GM12878 (cell line): ENCODE results near the gene EPO. TPM values are rescaled to one million over a fixed set of nuclear protein-coding genes. Genes with fewer than 3 reads are reported as not detected.

ENCODE experiments used
- ATAC-seq: fragments of 200-7000 bp; cut with Tn5 transposase; 3 replicates; pipeline ENCODE4 v1.9.1; 2020; ENCODE audit warnings: mild to moderate bottlenecking, moderate library complexity
- BruUV-seq: library from RNA; stranded (reverse); fragments of 400-500 nt; replicated peaks from 2 replicates; lab custom pipeline; 2021; lab: Mats Ljungman, UMichigan
- CTCF ChIA-PET: fragments of 300-600 bp; sonication (Branson Sonifier 250); formaldehyde crosslinking; extraction: SDS; loops from one replicate; lab custom pipeline; 2021; ENCODE audit warnings: inconsistent platforms; lab: Yijun Ruan, JAX
- POLR2A ChIA-PET: fragments of 350-600 bp; formaldehyde crosslinking; extraction: SDS; loops from one replicate; lab custom pipeline; 2021; ENCODE audit warnings: inconsistent platforms; lab: Charles Lee
- RAD21 ChIA-PET: fragments of 300-600 bp; sonication (Branson Sonifier 250); formaldehyde crosslinking; loops from one replicate; lab custom pipeline; 2023; ENCODE audit warnings: antibody characterized with exemption; ENCODE audit not compliant: unreplicated experiment; lab: Charles Lee
- SMC1A ChIA-PET: fragments of 300-600 bp; sonication (Branson Sonifier 250); formaldehyde crosslinking; loops from one replicate; lab custom pipeline; 2023; ENCODE audit not compliant: unreplicated experiment, uncharacterized antibody; lab: Charles Lee
- DNase-seq: peaks from one replicate; pipeline ENCODE4 v3.0.0-alpha.2; 2011; ENCODE audit warnings: low read depth, low spot score
- FAIRE-seq: peaks from 3 replicates; lab custom pipeline; 2011; peaks lifted over from hg19 to GRCh38; lab: Jason Lieb, UNC
- H2AFZ ChIP-seq: 2 replicates; pipeline ENCODE4 v1.6.0; 2011; ENCODE audit warnings: low read depth, low read length, control low read depth; ENCODE audit not compliant: control insufficient read depth
- H3K27ac ChIP-seq: 2 replicates; pipeline ENCODE4 v1.5.1; 2011; ENCODE audit warnings: control low read depth; ENCODE audit not compliant: control insufficient read depth, insufficient read depth
- H3K27me3 ChIP-seq, 2 experiments: replicated peaks in 1 of 2; 2 replicates each; pipeline versions ENCODE4 v1.6.0 to v1.6.1; 2011; ENCODE audit warnings: low read length in 1 of 2; ENCODE audit not compliant: control insufficient read depth in 2 of 2, insufficient read depth in 2 of 2
- H3K36me3 ChIP-seq, 2 experiments: 2 replicates each; pipeline ENCODE4 v1.5.1; 2011; ENCODE audit warnings: low read length in 1 of 2; ENCODE audit not compliant: control insufficient read depth in 2 of 2, insufficient read depth in 2 of 2
- H3K4me1 ChIP-seq: 2 replicates; pipeline ENCODE4 v1.6.1; 2011; ENCODE audit warnings: mild to moderate bottlenecking, low read length, moderate library complexity, mixed read lengths; ENCODE audit not compliant: control insufficient read depth, insufficient read depth
- H3K4me2 ChIP-seq: 2 replicates; pipeline ENCODE4 v1.6.0; 2011; ENCODE audit warnings: control low read depth; ENCODE audit not compliant: control insufficient read depth, insufficient read depth
- H3K4me3 ChIP-seq: fragments of 200-600 bp; sonication (generic); 2 replicates; pipeline ENCODE4 v1.5.1; 2016
- H3K79me2 ChIP-seq: 2 replicates; pipeline ENCODE4 v1.6.0; 2011; ENCODE audit warnings: low read length; ENCODE audit not compliant: control insufficient read depth, insufficient read depth
- H3K9ac ChIP-seq: 2 replicates; pipeline ENCODE4 v1.8.0; 2011; ENCODE audit warnings: low read length, control low read depth, mixed read lengths; ENCODE audit not compliant: control insufficient read depth, insufficient read depth
- H3K9me3 ChIP-seq: replicated peaks from 3 replicates; pipeline ENCODE4 v1.5.1; 2011; ENCODE audit warnings: mild to moderate bottlenecking, low read length; ENCODE audit not compliant: control insufficient read depth, insufficient read depth
- H4K20me1 ChIP-seq: 2 replicates; pipeline ENCODE4 v1.6.0; 2011; ENCODE audit not compliant: control insufficient read depth, insufficient read depth
- HDGF ChIP-seq: fragments of 450-650 bp; IDR thresholded peaks from 2 replicates; pipeline ENCODE4 v1.6.1; 2016; ENCODE audit warnings: antibody characterized with exemption
- KDM1A ChIP-seq: fragments of 200-600 bp; sonication (generic); IDR thresholded peaks from 2 replicates; pipeline ENCODE4 v1.6.1; 2016; ENCODE audit warnings: borderline replicate concordance
- MEF2B ChIP-seq: fragments of 450-650 bp; IDR thresholded peaks from 2 replicates; pipeline ENCODE4 v1.6.1; 2018; ENCODE audit warnings: mild to moderate bottlenecking, moderate library complexity; ENCODE audit not compliant: partially characterized antibody, poor library complexity, severe bottlenecking
- NR2F1 ChIP-seq: fragments of 450-650 bp; conservative IDR thresholded peaks from 2 replicates; pipeline ENCODE4 v1.6.1; 2017; ENCODE audit warnings: mild to moderate bottlenecking
- RAD51 ChIP-seq: fragments of 450-650 bp; IDR thresholded peaks from 2 replicates; pipeline ENCODE4 v1.6.1; 2016; ENCODE audit warnings: moderate library complexity, mild to moderate bottlenecking, inconsistent platforms
- RUNX3 ChIP-seq: IDR thresholded peaks from 2 replicates; pipeline ENCODE4 v1.6.1; 2012; ENCODE audit warnings: low read length, inconsistent platforms
- SIX5 ChIP-seq: IDR thresholded peaks from 2 replicates; pipeline ENCODE4 v1.6.1; 2011; ENCODE audit warnings: mild to moderate bottlenecking, low read depth, low read length, moderate library complexity; ENCODE audit not compliant: severe bottlenecking
- TCF12 ChIP-seq: IDR thresholded peaks from 2 replicates; pipeline ENCODE4 v1.6.1; 2011; ENCODE audit warnings: low read depth, mild to moderate bottlenecking, low read length
- TCF3 ChIP-seq: IDR thresholded peaks from 2 replicates; pipeline ENCODE4 v1.6.1; 2012; ENCODE audit warnings: low read depth, mild to moderate bottlenecking, low read length, borderline replicate concordance; ENCODE audit not compliant: insufficient read depth
- WGBS: methylation state at CpG from one replicate; pipeline ENCODE4 v1.1.6; 2016; ENCODE audit warnings: low lambda C conversion rate; ENCODE audit not compliant: insufficient replicate concordance, insufficient coverage; ENCODE audit errors: missing lambda C conversion rate; 5-methylcytosine and 5-hydroxymethylcytosine counted together
- in situ Hi-C: fragments of 300-500 bp; cut with MboI; formaldehyde crosslinking; loops from 9 replicates; pipeline ENCODE4 v1.14.3; 2018; ENCODE audit warnings: mixed read lengths
- intact Hi-C: fragments of 100-400 bp; cut with micrococcal nuclease; formaldehyde crosslinking; loops from one replicate; pipeline ENCODE4 v1.14.2; 2022; ENCODE audit not compliant: unreplicated experiment
- polyA plus RNA-seq, 11 experiments: library from polyadenylated mRNA; depleted of rRNA in 4 of 11; unstranded in 6 of 11; stranded (reverse) in 5 of 11; fragments of >200 nt; fragmentation: Nextera tagmentation in 4 of 11; fragmentation: Illumina TruSeq in 1 of 11; extraction: Ambion mirVana in 4 of 11; extraction: Trizol in 1 of 11; gene quantifications; 1 replicate in 1 of 11; 2 replicates in 10 of 11; pipeline versions ENCODE4 v1.2.1 to v1.2.3, GENCODE V29; 2011 to 2016; ENCODE audit warnings: inconsistent platforms in 2 of 11, missing spikeins in 2 of 11, low read depth in 1 of 11
- total RNA-seq, 4 experiments: library from RNA; depleted of rRNA in 3 of 4; stranded (reverse); fragments of >200 nt in 3 of 4; fragmentation: Illumina TruSeq in 1 of 4; extraction: Trizol in 1 of 4; gene quantifications; 2 replicates each; pipeline versions ENCODE4 v1.2.1 to v1.2.3, GENCODE V29; 2013 to 2021
- TF ChIP-seq, protein P1 (sequence below): IDR thresholded peaks from 2 replicates; pipeline ENCODE4 v1.6.1; 2012; ENCODE audit warnings: mild to moderate bottlenecking, low read depth, low read length
- TF ChIP-seq, protein P2 (sequence below): fragments of 450-650 bp; IDR thresholded peaks from 2 replicates; pipeline ENCODE4 v1.6.1; 2016; ENCODE audit warnings: mild to moderate bottlenecking
- TF ChIP-seq, protein P3 (sequence below): fragments of 450-650 bp; IDR thresholded peaks from 2 replicates; pipeline ENCODE4 v1.6.1; 2017; ENCODE audit warnings: mild to moderate bottlenecking
- TF ChIP-seq, protein P4 (sequence below): IDR thresholded peaks from 2 replicates; pipeline ENCODE4 v1.6.1; 2011; ENCODE audit warnings: low read depth, mild to moderate bottlenecking, low read length, moderate library complexity, borderline replicate concordance; ENCODE audit errors: extremely low read depth

EPO gene
- total and polyA plus RNA-seq, 10 of the 15 experiments (the other 5 are each of a cell fraction or from before 2014, with no cell fraction given) = 0.06 to 0.19 TPM; not detected in 8

DNA sequence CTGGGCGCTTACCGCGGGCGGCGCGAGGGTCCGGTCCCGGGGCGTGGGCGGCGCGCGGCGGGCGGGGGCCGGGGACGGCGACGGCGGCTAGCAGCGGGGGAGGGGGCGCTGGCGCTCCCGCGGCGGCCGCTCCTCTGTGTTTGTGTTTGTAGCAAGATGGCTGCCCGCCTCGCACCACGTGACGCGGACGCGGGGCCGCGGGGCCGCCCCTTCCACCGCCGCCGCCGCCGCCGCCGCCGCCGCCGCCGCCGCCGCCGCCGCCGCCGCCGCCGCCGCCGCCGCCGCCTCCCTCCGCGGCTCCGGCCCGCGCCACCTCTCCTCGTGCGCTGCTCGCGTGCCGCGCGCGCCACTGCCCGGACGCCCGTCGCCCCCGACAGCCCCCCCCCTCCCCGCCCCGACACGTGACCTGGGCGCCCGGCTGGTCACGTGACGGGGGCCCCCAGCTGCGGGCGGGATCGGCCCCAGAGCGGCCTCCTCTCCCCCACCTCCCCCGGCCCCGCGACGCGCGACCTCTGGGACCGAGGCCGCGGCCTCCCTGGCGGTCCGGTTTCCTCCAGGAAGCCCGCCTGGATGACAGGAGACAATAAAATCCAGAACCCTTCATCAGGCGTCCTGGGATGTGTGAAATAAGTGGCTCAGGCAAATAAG lies 26.0 kb upstream of the EPO start, which contains the start of gene GIGYF1:
GIGYF1 (minus strand) TSS at position 153 of the 648 bp plus-strand sequence. CDS start 6,012 bp downstream, outside the sequence.
- Histone ChIP-seq H2AFZ (peak within 1 kb of the TSS; percentile 44; the same call in 1 of the 2 replicates), H4K20me1 (no peaks in the 10 kb centered on the region), H3K79me2 (peaks cover 43% of the 10 kb centered on the region), H3K27me3 (no peaks in the 10 kb centered on the region), H3K9ac (peak within 1 kb of the TSS; percentile 81), H3K4me2 (peak within 1 kb of the TSS; percentile 87), H3K27ac (peak within 1 kb of the TSS; percentile 74), H3K4me1 (peaks cover 41% of the 10 kb centered on the region), H3K36me3 (no peaks in the 10 kb centered on the region; a peak in 2 of 4 replicates), H3K4me3 (peak within 1 kb of the TSS; percentile 95), H3K9me3 (no peaks in the 10 kb centered on the region)
- WGBS = 0% methylated on average over 13 of the region's 102 CpGs
- DNase-seq (no peak), FAIRE-seq (no peak), ATAC-seq (peak; percentile 26)
- BruUV-seq = no TSS peak
- intact Hi-C loops (loop anchor here (5.0 to 10.0 kb wide), 3 partner anchors 62 to 219 kb away; partner anchors contain the start of gene TSC22D4), in situ Hi-C loops (loop anchor here (25.0 kb wide), 1 partner anchor 232 kb away; the partner anchor contains the start of gene SPACDR)
- ChIA-PET SMC1A (interaction anchor here (5.0 kb wide), 1 partner anchor 12 kb away, joined by 28 read pairs; the partner anchor contains the start of gene POP7), POLR2A (interaction anchor here (1.1 to 3.3 kb wide), 2 partner anchors 11 to 537 kb away, joined by 5 to 26 read pairs; partner anchors contain the start of gene POP7), RAD21 (interaction anchor here (1.7 to 5.8 kb wide), 3 partner anchors 11 to 108 kb away, joined by 5 to 56 read pairs (median 7); partner anchors contain the start of genes FBXO24, MOSPD3 and POP7), CTCF (interaction anchor here (6.6 to 8.6 kb wide), 2 partner anchors 11 to 109 kb away, joined by 41 to 134 read pairs; partner anchors contain the start of genes FBXO24, LRCH4 and POP7)
- TF ChIP-seq, protein P1, sequence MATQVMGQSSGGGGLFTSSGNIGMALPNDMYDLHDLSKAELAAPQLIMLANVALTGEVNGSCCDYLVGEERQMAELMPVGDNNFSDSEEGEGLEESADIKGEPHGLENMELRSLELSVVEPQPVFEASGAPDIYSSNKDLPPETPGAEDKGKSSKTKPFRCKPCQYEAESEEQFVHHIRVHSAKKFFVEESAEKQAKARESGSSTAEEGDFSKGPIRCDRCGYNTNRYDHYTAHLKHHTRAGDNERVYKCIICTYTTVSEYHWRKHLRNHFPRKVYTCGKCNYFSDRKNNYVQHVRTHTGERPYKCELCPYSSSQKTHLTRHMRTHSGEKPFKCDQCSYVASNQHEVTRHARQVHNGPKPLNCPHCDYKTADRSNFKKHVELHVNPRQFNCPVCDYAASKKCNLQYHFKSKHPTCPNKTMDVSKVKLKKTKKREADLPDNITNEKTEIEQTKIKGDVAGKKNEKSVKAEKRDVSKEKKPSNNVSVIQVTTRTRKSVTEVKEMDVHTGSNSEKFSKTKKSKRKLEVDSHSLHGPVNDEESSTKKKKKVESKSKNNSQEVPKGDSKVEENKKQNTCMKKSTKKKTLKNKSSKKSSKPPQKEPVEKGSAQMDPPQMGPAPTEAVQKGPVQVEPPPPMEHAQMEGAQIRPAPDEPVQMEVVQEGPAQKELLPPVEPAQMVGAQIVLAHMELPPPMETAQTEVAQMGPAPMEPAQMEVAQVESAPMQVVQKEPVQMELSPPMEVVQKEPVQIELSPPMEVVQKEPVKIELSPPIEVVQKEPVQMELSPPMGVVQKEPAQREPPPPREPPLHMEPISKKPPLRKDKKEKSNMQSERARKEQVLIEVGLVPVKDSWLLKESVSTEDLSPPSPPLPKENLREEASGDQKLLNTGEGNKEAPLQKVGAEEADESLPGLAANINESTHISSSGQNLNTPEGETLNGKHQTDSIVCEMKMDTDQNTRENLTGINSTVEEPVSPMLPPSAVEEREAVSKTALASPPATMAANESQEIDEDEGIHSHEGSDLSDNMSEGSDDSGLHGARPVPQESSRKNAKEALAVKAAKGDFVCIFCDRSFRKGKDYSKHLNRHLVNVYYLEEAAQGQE = no peak
- TF ChIP-seq KDM1A = no peak
- TF ChIP-seq, protein P2, sequence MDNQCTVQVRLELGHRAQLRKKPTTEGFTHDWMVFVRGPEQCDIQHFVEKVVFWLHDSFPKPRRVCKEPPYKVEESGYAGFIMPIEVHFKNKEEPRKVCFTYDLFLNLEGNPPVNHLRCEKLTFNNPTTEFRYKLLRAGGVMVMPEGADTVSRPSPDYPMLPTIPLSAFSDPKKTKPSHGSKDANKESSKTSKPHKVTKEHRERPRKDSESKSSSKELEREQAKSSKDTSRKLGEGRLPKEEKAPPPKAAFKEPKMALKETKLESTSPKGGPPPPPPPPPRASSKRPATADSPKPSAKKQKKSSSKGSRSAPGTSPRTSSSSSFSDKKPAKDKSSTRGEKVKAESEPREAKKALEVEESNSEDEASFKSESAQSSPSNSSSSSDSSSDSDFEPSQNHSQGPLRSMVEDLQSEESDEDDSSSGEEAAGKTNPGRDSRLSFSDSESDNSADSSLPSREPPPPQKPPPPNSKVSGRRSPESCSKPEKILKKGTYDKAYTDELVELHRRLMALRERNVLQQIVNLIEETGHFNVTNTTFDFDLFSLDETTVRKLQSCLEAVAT = no peak
- no peak; the same call in 1 of the 2 replicates for TF ChIP-seq RUNX3
- no peak for TF ChIP-seq SIX5
- TF ChIP-seq TCF3 = no peak
- peak; percentile 39; the same call in 1 of the 2 replicates for TF ChIP-seq NR2F1
- TF ChIP-seq, protein P3, sequence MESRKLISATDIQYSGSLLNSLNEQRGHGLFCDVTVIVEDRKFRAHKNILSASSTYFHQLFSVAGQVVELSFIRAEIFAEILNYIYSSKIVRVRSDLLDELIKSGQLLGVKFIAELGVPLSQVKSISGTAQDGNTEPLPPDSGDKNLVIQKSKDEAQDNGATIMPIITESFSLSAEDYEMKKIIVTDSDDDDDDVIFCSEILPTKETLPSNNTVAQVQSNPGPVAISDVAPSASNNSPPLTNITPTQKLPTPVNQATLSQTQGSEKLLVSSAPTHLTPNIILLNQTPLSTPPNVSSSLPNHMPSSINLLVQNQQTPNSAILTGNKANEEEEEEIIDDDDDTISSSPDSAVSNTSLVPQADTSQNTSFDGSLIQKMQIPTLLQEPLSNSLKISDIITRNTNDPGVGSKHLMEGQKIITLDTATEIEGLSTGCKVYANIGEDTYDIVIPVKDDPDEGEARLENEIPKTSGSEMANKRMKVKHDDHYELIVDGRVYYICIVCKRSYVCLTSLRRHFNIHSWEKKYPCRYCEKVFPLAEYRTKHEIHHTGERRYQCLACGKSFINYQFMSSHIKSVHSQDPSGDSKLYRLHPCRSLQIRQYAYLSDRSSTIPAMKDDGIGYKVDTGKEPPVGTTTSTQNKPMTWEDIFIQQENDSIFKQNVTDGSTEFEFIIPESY = no peak
- TF ChIP-seq, protein P4, sequence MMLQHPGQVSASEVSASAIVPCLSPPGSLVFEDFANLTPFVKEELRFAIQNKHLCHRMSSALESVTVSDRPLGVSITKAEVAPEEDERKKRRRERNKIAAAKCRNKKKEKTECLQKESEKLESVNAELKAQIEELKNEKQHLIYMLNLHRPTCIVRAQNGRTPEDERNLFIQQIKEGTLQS = peak; percentile 91
- peak; percentile 17; the same call in 1 of the 2 replicates for TF ChIP-seq TCF12
- peak; percentile 25 for TF ChIP-seq MEF2B
- peak; percentile 86 for TF ChIP-seq RAD51
- TF ChIP-seq HDGF = no peak
